HepG2 (cell line): Measurements from ENCODE around the gene GSDMA. TPM values are rescaled to one million over a fixed set of nuclear protein-coding genes. Genes with fewer than 3 reads are reported as not detected.

Experiments
- ARNT2 ChIP-seq: sonication (generic); formaldehyde crosslinking; IDR thresholded peaks from 2 replicates; pipeline ENCODE4 v1.8.0; 2022; ENCODE audit warnings: mild to moderate bottlenecking, low read depth, missing genetic modification reagents, moderate library complexity
- HDAC6 ChIP-seq: fragments of 200-600 bp; sonication (generic); IDR thresholded peaks from 2 replicates; pipeline ENCODE4 v1.7.0; 2017; ENCODE audit warnings: mild to moderate bottlenecking, antibody characterized with exemption, low read length, low read depth
- MED13 ChIP-seq: sonication (generic); formaldehyde crosslinking; IDR thresholded peaks from 2 replicates; pipeline ENCODE4 v1.5.0; 2020; ENCODE audit warnings: missing genetic modification reagents
- SRSF1 ChIP-seq: fragments of 200-400 bp; formaldehyde crosslinking; optimal IDR thresholded peaks from 2 replicates; pipeline ENCODE3; 2017; ENCODE audit warnings: mild to moderate bottlenecking, low read depth, low read length, moderate library complexity
- ZNF292 ChIP-seq: sonication (generic); formaldehyde crosslinking; IDR thresholded peaks from 2 replicates; pipeline ENCODE4 v1.8.1; 2022; ENCODE audit warnings: mild to moderate bottlenecking, low read depth, missing genetic modification reagents, borderline replicate concordance
- ZNF720 ChIP-seq: sonication (generic); formaldehyde crosslinking; IDR thresholded peaks from 2 replicates; pipeline ENCODE4 v1.4.0; 2020; ENCODE audit warnings: missing genetic modification reagents
- ZNF768 ChIP-seq: sonication (generic); formaldehyde crosslinking; IDR thresholded peaks from 2 replicates; pipeline ENCODE4 v1.4.0; 2020; ENCODE audit warnings: missing genetic modification reagents
- ZSCAN22 ChIP-seq: sonication (generic); formaldehyde crosslinking; IDR thresholded peaks from 2 replicates; pipeline ENCODE4 v1.4.0; 2020; ENCODE audit warnings: mild to moderate bottlenecking, missing genetic modification reagents
- polyA plus RNA-seq, 8 experiments: library from polyadenylated mRNA; depleted of rRNA in 3 of 8; stranded (reverse) in 7 of 8; unstranded in 1 of 8; fragments of >200 nt; fragmentation: Illumina TruSeq in 4 of 8; extraction: Trizol in 4 of 8; gene quantifications; 2 replicates each; pipeline versions ENCODE4 v1.2.1 to v1.2.3, GENCODE V29; 2011 to 2016; ENCODE audit warnings: low read depth in 4 of 8, missing spikeins in 1 of 8, mixed read lengths in 1 of 8; ENCODE audit not compliant: insufficient read depth in 1 of 8
- total RNA-seq, 5 experiments: library from RNA; depleted of rRNA; stranded (reverse); fragments of >200 nt; fragmentation: Illumina TruSeq; extraction: Trizol; gene quantifications; 2 replicates each; pipeline ENCODE4 v1.2.3, GENCODE V29; 2016; ENCODE audit warnings: low read depth in 1 of 5
- TF ChIP-seq, protein P1 (sequence below): sonication (generic); formaldehyde crosslinking; IDR thresholded peaks from 2 replicates; pipeline ENCODE4 v1.4.0; 2020; ENCODE audit warnings: missing genetic modification reagents, borderline replicate concordance
- TF ChIP-seq, protein P2 (sequence below): sonication (generic); formaldehyde crosslinking; IDR thresholded peaks from 2 replicates; pipeline ENCODE4 v1.5.0; 2020; ENCODE audit warnings: missing genetic modification reagents
- TF ChIP-seq, protein P3 (sequence below): sonication (generic); formaldehyde crosslinking; IDR thresholded peaks from 2 replicates; pipeline ENCODE4 v1.4.0; 2020; ENCODE audit warnings: missing genetic modification reagents
- TF ChIP-seq, protein P4 (sequence below): sonication (generic); formaldehyde crosslinking; IDR thresholded peaks from 2 replicates; pipeline ENCODE4 v1.4.0; 2020; ENCODE audit warnings: missing genetic modification reagents
- TF ChIP-seq, protein P5 (sequence below): sonication (generic); formaldehyde crosslinking; conservative IDR thresholded peaks from 2 replicates; pipeline ENCODE4 v1.8.0; 2022; ENCODE audit warnings: low read depth, missing genetic modification reagents

The GSDMA gene
- total and polyA plus RNA-seq, 2 of the 13 experiments (the other 11 are each of a cell fraction or from before 2014, with no cell fraction given), result not detected

DNA sequence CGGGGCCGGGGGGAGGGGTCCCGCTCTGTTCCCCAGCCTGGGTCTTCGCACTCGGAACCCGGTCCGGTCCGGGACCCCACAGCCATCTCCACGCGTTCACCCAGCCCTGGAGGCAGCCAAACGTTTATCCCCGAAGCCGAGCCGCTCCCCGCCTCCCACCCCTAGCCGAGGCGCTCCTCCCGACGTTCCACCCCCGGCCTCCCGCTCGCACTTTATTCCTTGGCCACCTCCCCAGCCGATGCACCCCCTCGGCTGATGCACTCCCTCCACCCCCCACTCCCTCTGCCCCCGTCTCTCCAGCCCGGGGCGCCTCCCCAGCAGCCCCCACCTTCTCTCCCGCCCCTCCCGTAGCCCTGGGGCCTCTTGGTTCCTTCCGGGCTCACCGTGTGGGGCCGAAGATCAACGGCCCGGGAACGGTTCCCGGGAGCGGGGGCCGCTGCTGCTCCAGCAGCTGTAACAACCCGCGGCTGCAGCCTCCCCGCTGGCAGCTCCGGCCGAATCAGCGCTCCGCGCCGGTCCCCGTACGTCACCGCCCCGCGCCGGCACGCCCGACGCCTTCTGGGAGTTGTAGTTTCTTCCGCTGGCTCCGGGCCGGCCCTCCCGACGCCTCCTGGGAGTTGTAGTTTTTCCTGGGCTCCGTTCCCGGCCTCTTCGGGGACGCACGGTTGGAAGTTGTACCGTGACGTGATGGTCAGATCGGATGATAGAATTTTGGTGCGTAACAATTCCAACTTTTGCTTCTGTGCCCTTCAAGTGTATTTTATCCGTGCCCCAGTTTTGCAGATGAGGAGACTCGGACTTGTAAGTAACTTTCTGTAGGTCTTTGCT is 35.5 kb upstream of the GSDMA start, which contains the start of the genes LRRC3C and ORMDL3 (continued):
- TF ChIP-seq, protein P1, sequence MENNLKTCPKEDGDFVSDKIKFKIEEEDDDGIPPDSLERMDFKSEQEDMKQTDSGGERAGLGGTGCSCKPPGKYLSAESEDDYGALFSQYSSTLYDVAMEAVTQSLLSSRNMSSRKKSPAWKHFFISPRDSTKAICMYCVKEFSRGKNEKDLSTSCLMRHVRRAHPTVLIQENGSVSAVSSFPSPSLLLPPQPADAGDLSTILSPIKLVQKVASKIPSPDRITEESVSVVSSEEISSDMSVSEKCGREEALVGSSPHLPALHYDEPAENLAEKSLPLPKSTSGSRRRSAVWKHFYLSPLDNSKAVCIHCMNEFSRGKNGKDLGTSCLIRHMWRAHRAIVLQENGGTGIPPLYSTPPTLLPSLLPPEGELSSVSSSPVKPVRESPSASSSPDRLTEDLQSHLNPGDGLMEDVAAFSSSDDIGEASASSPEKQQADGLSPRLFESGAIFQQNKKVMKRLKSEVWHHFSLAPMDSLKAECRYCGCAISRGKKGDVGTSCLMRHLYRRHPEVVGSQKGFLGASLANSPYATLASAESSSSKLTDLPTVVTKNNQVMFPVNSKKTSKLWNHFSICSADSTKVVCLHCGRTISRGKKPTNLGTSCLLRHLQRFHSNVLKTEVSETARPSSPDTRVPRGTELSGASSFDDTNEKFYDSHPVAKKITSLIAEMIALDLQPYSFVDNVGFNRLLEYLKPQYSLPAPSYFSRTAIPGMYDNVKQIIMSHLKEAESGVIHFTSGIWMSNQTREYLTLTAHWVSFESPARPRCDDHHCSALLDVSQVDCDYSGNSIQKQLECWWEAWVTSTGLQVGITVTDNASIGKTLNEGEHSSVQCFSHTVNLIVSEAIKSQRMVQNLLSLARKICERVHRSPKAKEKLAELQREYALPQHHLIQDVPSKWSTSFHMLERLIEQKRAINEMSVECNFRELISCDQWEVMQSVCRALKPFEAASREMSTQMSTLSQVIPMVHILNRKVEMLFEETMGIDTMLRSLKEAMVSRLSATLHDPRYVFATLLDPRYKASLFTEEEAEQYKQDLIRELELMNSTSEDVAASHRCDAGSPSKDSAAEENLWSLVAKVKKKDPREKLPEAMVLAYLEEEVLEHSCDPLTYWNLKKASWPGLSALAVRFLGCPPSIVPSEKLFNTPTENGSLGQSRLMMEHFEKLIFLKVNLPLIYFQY, result peak; percentile 68; the same call in 1 of the 2 replicates
- TF ChIP-seq, protein P2, sequence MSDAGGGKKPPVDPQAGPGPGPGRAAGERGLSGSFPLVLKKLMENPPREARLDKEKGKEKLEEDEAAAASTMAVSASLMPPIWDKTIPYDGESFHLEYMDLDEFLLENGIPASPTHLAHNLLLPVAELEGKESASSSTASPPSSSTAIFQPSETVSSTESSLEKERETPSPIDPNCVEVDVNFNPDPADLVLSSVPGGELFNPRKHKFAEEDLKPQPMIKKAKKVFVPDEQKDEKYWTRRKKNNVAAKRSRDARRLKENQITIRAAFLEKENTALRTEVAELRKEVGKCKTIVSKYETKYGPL, result no peak
- TF ChIP-seq ZSCAN22 (CRISPR knock-in tag) (0 out of 2 replicates have a peak, but pooled peaks have one; percentile 47), ZNF292 (no peak; the same call in none of the 2 replicates), ARNT2 (peak; percentile 27; the same call in 1 of the 2 replicates), SRSF1 (peak; percentile 27), MED13 (CRISPR knock-in tag) (0 out of 2 replicates have a peak, but pooled peaks have one; percentile 29), ZNF768 (CRISPR knock-in tag) (peak; percentile 3), ZNF720 (CRISPR knock-in tag) (no peak), HDAC6 (no peak)
- TF ChIP-seq, protein P3, sequence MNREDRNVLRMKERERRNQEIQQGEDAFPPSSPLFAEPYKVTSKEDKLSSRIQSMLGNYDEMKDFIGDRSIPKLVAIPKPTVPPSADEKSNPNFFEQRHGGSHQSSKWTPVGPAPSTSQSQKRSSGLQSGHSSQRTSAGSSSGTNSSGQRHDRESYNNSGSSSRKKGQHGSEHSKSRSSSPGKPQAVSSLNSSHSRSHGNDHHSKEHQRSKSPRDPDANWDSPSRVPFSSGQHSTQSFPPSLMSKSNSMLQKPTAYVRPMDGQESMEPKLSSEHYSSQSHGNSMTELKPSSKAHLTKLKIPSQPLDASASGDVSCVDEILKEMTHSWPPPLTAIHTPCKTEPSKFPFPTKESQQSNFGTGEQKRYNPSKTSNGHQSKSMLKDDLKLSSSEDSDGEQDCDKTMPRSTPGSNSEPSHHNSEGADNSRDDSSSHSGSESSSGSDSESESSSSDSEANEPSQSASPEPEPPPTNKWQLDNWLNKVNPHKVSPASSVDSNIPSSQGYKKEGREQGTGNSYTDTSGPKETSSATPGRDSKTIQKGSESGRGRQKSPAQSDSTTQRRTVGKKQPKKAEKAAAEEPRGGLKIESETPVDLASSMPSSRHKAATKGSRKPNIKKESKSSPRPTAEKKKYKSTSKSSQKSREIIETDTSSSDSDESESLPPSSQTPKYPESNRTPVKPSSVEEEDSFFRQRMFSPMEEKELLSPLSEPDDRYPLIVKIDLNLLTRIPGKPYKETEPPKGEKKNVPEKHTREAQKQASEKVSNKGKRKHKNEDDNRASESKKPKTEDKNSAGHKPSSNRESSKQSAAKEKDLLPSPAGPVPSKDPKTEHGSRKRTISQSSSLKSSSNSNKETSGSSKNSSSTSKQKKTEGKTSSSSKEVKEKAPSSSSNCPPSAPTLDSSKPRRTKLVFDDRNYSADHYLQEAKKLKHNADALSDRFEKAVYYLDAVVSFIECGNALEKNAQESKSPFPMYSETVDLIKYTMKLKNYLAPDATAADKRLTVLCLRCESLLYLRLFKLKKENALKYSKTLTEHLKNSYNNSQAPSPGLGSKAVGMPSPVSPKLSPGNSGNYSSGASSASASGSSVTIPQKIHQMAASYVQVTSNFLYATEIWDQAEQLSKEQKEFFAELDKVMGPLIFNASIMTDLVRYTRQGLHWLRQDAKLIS (CRISPR knock-in tag), result 0 out of 2 replicates have a peak, but pooled peaks have one; percentile 26
- TF ChIP-seq, protein P4, sequence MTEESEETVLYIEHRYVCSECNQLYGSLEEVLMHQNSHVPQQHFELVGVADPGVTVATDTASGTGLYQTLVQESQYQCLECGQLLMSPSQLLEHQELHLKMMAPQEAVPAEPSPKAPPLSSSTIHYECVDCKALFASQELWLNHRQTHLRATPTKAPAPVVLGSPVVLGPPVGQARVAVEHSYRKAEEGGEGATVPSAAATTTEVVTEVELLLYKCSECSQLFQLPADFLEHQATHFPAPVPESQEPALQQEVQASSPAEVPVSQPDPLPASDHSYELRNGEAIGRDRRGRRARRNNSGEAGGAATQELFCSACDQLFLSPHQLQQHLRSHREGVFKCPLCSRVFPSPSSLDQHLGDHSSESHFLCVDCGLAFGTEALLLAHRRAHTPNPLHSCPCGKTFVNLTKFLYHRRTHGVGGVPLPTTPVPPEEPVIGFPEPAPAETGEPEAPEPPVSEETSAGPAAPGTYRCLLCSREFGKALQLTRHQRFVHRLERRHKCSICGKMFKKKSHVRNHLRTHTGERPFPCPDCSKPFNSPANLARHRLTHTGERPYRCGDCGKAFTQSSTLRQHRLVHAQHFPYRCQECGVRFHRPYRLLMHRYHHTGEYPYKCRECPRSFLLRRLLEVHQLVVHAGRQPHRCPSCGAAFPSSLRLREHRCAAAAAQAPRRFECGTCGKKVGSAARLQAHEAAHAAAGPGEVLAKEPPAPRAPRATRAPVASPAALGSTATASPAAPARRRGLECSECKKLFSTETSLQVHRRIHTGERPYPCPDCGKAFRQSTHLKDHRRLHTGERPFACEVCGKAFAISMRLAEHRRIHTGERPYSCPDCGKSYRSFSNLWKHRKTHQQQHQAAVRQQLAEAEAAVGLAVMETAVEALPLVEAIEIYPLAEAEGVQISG (CRISPR knock-in tag), result peak; percentile 95
- TF ChIP-seq, protein P5, sequence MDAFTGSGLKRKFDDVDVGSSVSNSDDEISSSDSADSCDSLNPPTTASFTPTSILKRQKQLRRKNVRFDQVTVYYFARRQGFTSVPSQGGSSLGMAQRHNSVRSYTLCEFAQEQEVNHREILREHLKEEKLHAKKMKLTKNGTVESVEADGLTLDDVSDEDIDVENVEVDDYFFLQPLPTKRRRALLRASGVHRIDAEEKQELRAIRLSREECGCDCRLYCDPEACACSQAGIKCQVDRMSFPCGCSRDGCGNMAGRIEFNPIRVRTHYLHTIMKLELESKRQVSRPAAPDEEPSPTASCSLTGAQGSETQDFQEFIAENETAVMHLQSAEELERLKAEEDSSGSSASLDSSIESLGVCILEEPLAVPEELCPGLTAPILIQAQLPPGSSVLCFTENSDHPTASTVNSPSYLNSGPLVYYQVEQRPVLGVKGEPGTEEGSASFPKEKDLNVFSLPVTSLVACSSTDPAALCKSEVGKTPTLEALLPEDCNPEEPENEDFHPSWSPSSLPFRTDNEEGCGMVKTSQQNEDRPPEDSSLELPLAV (CRISPR knock-in tag), result no peak
